Measurements from ENCODE around the gene ANO3. TPM values are rescaled to one million over a fixed set of nuclear protein-coding genes. Genes with fewer than 3 reads are reported as not detected.
"Not testable (repeated sequence)": the region's sequence is repeated elsewhere in the genome, so short reads cannot be mapped to it uniquely, and the experiment has no call there.

ANO3 gene
- polyA plus RNA-seq, 4 donors: 0.33 to 4.0 (median 2.8) TPM

DNA sequence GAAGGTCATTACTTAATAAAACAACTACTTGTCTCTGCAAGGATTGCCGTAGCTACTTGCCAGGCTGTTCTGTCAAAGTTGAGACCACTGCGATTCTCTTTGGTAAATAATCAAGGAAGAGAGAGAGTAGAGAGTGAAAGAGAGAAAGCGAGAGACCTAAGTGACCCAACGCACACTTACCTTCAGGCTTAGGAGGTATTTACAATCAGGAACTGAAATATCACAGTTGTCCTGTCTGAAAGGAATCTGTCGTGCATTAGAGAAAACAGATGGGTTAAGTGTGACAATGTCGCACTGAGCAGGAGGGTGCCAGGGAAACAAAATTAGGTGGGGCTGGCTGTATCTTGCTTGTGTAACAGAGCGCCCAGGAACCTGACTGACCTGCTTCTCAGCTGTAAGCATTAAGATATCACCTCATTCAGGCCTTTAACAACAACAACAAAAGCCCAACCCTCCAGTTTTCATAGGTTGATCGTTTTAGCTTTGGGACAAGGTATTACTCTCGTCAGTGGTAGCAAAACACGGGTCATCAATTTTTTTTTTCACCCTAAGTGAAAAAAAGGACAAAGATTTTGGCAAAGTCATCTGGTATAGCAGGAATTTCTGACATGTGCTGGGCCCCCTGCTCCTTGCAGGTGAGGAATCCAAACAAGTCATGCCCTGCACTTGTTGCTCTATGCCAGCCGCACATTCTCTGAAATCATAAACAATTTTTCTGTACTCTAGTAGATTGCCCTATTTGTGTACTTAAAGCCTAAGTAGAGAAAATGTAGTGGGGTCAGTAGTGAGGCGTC, 240.1 kb downstream of the ANO3 start, which contains the start of gene MUC15:
MUC15 (minus strand) TSS at position 403 of the 794 bp plus-strand sequence. CDS start 5,169 bp downstream, outside the sequence.
- no peak for DNase-seq (ENCODE audit: low read depth in 4 of 4, low spot score in 3 of 4)

DNA sequence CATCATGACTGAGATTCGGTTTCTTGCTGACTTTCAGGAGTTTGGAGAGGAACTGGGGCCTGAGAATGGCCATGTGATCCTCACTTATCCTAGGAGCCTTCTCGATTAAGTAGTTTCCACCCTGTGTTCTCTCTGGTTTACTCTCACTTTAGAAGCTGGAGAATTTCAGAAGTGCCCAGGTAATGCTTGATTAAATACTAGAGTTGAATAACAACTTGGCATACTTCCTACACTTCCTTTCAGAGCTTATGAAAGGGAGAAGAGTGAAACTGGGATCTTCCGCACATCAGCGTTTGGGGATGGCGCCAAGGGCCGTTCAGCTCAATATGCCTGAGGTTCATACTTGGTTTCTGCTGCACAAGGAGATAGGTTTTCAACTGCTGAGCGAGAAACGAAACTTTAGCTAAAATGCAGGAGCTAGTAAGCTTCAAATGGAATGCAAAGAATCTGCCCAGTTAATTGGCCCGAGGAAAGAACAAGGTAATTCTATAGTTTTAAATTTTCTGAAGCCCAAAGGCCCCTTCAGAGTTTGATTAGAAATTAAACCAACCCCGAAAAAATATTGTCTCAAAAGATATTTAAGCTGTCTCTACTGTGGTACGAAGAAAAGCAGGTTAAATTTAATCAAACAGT, 241.0 kb downstream of the ANO3 start:
- no peak for DNase-seq (ENCODE audit: low read depth in 4 of 4, low spot score in 3 of 4)

DNA sequence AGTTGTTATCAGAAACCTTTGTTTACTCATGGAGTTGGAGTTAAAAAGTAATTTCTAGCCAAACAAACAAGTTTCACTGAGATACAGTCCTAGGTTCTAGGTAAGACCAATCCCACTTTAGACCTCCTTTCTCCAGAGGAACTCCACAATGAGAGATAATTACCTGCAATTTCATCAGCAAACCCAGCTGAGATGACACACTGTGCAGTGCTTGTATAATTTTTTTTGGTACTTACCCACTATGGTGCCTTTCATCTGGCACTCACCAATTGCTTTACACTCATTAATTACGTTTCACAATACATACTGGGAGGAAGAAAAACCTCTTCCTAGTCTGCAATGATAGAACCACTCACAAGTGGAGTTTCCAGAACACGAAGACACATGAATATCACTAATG, 242.0 kb downstream of the ANO3 start:
- DNase-seq (ENCODE audit: low read depth in 4 of 4, low spot score in 3 of 4): no peak

DNA sequence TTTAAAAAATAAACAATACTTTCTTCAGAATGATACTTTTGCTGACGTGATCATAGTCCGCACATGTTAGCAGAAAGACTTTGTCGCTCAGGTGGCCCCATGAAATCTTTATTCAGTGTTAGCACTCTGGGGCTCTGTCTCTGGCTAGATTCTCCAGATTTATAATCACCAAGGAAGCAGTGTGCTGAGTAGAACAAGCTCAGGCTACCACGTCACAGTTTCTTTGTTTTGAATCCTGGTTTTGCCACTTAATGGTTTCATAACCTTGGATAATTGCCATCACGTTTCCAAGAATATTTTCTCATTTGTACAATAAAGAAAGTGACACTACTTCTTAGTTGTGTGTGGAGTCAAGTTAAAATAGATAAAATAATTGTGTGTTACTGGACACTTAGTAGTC, 244.0 kb downstream of the ANO3 start:
- DNase-seq (ENCODE audit: low read depth in 4 of 4, low spot score in 3 of 4): no peak

DNA sequence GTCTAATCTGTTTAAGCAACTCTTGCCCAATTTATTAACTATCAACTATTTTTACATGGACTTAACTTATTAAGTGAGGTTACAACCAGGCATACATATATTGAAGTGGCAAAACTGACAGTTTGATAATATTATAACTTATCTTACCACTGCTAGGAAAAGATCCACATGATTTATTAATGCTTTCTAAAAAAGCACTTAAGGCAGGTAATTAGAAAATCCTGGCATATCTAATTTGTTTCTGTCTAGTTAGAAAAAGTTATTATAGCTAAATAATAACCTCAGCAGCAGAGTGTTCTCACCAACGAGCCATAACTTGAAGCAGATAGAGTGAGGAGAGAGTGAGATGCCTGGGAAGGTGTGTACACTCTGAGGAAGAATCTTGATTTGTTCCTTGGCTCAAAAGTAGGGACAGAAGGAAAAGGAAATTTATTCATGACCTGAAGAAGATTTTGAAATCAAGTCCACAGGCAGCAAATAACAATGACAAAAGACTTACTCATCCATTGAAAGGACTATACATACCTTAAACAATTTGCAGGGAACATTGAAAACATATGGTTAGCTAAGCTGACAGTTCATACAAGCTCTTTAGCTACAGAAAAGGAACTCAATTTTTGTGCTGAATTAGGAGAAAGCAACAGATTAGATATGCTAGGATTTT, 247.2 kb downstream of the ANO3 start:
- DNase-seq (ENCODE audit: low read depth in 4 of 4, low spot score in 3 of 4): no peak

DNA sequence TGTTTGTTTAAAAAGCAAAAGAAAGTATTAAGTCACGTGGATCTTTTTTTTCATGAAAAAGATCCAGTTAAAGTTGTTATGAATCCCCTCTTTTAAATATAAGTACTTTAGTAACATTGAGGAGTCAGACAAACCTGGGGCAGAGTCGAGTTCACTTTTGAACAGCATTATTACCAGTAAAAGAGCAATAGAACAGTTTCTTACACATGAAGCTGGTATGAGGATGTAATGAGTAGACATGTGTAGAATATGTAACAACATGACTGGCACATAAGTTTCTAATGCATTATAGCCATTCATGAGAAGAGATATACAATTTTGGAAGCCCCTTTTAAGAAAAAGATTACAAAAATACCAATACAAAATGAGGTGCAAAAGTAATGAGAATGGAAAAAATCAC, 247.8 kb downstream of the ANO3 start:
- no peak for DNase-seq (ENCODE audit: low read depth in 4 of 4, low spot score in 3 of 4)

DNA sequence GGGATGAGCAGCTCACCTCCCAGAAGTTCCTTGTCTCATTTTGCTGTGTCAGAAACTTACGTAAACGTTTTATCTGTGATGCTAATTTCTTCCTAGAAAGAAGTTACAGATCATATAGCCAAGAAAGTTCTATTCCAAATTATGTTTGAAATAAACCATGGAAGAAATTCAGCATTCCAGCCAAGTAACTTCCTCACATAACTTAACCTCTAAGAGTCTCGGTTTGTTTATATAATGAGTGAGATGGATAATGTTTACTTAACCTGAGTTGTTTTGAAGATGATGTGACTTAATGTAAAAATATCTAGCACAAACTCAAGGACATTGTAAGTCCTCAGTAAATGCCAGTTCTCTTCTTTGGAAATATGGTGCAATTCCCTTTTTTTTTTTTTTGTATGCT, 249.0 kb downstream of the ANO3 start:
- DNase-seq (ENCODE audit: low read depth in 4 of 4, low spot score in 3 of 4): no peak

DNA sequence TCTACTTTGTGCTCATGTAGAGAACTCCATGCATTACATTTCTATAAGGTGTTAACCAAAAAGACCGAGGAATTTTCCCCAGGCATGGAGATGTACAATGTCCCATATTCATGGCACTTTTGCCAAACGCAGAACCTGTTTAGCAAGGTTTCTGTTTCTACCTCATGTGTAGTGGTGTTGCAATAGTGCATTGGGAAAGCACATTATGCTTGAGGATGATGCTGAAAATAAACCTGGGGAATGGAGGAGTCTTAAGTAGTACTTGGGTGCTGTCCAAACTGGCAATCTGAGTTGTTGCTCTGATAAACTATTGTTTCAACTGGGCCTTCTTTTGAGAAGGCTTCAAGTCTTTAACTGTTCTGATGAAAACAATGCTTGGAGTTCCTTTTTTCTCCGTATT, 251.6 kb downstream of the ANO3 start:
- no peak for DNase-seq (ENCODE audit: low read depth in 4 of 4, low spot score in 3 of 4)

DNA sequence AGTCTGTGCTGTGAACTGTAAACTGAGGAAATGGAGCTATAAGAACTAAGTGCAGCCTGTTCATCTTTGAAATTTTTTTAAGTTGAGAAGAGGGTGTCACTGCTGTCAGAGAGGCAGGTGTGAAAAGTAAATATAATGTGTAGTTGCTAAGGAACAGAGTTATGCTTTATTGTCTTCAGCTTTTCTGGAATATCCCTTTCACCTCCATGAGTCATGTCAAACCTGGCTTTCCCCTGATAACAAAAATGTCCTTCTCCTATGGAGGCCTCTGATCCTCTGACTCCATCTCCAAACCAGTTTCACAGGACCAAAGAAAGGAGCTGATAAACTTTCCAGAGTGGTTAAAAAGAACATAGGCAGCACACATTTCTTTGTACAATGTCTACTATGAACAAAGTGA, 252.9 kb downstream of the ANO3 start:
- no peak for DNase-seq (ENCODE audit: low read depth in 4 of 4, low spot score in 3 of 4)

DNA sequence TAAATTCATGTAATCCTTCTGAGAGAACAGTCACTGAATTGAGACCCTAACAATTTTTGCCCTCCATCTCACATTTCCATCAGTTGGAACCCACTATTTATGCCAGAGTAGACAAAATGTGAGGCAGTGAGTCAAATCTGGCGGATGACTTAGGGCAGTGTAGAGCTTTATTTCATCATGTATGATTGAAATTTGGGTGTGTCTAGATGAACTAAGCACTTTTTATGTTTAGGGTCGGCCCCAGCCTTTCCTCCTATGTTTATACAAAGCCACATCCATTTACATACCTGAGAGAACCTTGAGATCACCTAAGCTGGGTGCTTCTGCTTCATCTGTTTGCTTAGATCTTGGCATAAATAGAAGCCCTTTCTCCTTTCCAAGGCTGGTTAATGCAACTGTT, 255.1 kb downstream of the ANO3 start:
- no peak for DNase-seq (ENCODE audit: low read depth in 4 of 4, low spot score in 3 of 4)

DNA sequence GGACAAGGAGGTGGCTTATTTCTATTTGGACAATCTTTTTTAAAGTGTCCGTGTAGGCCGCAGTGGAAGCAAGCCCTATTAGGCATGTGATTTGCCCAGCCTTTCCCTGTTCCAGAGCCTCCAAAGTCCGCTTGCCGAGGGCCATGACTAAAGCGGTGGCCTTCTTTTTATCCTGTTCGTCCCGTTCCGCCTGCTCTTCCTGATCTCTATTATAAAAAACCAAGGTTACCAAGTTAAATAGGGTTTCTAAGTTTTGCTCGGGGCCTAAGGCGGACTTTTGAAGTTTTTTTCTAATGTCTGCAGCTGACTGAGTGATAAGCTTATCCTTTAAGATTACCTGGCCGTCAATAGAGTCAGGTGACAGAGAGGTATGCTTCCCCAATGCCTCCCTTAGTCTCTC, 261.8 kb downstream of the ANO3 start:
- no peak for DNase-seq (ENCODE audit: low read depth in 4 of 4, low spot score in 3 of 4)

DNA sequence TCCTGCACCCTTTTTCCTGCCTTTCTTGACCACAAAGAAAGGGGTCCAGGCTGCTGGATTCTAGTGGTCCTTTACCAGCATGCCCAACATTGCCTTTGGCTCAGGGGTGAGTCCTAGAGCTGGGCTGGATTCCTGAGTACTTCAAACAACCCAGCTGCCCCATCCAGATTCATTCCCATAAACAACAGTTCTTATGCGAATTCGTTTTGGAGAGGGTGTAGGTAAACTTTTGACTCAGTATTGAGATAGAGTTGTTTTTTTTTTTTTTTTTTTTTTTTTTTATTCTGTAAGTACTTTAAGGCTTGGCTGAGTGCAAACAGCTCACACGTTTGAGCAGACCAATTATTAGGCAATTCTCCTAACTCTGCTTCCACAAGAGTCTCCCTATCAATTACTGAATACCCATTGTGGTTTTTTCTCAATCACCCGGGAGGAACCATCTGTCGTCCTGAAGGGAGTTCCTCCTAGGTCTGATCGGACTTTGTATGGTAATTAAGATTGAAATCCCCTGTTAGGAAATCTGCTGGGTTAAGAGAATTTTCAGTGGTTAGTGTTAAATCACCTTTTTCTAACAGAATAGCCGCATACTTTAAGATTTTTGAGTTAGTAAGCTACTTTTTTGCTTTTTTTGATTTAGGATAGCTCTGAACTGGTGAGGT, 263.4 kb downstream of the ANO3 start:
- DNase-seq (ENCODE audit: low read depth in 4 of 4, low spot score in 3 of 4): not testable (repeated sequence)

DNA sequence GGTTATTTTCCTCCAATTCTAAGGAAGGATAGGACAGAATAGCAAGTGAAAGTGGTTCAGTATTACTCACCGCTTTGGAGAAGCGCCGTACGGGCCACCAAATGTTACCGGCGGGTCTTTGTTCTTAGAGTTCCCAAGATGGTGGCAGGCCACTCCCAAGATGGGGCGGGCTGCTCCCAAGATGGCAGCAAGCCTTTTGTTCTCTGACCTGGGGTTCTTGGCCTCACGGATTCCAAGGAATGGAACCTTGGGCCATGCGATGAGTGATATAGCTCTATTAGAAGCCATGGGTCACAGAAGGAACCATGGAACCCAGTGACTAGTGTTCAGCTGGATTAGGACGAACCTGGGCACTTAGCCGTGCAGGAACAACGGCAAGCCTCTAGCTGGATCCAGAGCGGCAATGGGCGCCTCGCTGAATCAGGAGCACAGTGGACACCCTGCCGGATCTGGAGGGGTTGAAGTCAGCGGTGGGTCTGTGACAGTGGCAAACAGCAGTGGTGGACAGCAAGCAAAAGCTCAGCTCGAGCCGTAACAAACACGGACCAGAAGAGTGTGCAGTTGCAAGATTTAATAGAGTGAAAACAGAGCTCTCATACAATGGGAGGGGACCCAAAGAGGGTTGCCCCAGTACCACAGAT, 265.2 kb downstream of the ANO3 start:
- not testable (repeated sequence) for DNase-seq (ENCODE audit: low read depth in 4 of 4, low spot score in 3 of 4)

DNA sequence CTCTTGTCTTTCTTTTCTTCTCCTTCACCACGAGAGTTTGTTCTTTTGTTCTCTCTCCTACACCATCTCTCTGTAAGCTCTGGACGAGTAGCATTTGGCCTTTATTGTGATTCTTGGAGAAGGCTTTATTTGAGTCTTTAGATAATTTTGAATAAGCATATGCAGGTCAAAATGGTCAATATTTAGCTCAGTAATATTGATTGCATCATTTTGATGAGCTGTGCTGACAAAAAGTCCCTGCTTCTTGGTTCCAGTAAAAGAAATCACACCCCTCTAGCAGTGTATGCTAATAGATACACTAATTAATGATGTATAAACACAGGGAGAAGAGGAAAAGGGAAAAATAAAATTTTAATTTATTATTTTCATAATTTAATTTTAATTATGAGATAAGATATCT, 266.0 kb downstream of the ANO3 start:
- no peak for DNase-seq (ENCODE audit: low read depth in 4 of 4, low spot score in 3 of 4)

DNA sequence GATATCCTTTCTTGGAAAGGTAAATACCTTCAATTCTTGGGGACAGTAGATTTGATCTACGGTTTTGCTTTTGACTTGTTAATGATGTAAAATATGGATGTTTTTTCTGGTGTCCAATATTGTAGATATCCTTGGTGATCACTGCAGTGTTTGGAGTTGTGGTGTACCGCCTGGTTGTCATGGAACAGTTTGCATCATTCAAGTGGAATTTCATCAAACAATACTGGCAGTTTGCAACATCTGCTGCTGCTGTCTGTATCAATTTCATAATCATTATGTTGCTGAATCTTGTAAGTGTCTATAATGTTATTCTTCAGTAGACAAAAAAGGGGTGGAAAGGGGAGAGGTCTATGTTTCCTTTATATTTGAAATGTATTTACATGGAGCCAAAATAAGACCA, 267.5 kb downstream of the ANO3 start:
- no peak for DNase-seq (ENCODE audit: low read depth in 4 of 4, low spot score in 3 of 4)

DNA sequence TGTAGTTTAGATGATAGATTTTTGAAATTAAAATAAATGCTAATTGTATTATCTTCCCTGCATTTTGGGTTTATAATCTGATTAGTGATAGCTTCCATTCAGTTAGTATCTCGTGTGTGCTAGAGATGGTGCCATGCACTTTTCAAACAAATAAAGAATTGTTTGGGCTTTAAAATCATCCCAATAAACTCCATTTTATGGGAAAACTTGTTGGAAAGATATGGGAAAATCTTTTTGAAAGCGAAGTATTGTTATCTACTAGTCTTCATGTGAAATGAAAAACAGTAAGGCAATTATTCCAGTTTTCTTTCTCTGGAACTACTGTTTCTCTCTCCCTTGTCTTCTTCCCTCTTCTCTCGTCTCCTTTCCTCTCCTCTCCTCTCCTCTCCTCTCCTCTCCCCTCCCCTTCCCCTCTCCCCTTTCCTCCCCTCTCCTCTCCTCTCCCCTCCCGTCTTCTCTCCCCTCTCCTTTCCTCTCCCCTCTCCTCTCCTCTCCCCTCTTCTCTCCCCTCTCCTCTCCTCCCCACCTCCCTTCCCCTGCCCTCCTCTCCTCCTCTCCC, 268.0 kb downstream of the ANO3 start:
- no peak for DNase-seq (ENCODE audit: low read depth in 4 of 4, low spot score in 3 of 4)

DNA sequence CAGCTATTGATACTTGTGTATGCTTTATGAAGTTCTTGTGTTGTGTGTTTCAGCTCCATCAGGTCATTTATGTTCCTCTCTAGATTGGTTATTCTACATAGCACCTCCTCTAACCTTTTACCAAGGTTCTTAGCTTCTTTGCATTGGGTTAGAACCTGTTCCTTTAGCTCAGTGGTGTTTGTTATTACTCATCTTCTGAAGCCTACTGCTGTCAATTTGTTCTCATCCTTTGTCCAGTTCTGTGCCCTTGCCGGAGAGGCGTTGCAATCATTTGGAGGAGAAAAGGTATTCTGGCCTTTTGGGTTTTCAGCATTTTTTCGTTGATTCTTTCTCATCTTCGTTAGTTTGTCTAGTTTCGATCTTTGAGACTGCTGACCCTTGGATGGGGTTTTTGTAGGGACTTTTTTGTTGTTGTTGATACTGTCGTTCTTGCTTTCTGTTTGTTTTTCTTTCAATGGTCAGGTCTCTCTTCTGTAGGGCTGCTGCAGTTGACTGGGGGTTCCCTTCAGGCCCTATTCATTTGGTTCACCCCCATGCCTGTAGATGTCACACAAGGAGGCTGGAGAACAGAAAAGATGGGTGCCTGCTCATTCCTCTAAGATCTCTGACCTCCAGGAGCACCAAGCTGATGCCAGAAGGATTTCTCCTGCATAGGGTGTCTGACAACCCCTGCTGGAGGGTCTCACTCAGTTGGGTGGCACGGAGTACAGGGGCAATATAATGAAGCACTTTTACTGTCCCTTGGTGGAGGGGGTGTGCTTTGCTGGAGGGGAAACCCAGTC, 276.0 kb downstream of the ANO3 start:
- DNase-seq (ENCODE audit: low read depth in 4 of 4, low spot score in 3 of 4): no peak

DNA sequence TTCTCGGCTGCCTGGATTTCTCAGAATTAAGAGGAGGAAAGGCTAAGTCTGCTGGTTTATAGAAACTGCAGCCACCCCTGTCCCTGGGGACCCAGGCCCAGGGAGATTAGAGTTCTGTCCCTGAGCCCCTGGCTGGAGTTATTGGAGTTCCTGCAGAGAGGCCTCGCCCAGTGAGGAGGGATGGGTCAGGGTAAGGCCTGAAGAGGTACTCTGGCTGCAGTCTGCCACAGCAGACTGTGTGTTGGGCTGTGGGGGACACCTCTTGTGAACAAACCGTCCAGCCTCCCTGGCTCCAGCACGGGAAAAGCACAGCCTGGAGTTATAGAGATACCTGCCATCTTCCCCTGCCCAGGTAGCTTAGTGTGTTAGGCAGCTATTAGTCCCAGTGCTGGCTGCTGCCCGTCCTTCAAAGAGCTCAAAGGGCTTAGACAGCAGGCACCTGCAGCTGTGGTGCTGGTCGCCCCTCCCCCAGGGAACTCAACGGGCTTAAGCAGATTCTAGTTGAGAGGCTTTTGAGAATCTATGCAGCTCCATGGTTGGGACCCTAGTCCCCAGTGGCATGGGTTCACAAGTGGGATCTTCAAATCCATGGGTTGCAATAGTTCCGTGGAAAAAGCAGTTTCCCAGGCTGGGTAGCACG, 276.7 kb downstream of the ANO3 start:
- DNase-seq (ENCODE audit: low read depth in 4 of 4, low spot score in 3 of 4): no peak

DNA sequence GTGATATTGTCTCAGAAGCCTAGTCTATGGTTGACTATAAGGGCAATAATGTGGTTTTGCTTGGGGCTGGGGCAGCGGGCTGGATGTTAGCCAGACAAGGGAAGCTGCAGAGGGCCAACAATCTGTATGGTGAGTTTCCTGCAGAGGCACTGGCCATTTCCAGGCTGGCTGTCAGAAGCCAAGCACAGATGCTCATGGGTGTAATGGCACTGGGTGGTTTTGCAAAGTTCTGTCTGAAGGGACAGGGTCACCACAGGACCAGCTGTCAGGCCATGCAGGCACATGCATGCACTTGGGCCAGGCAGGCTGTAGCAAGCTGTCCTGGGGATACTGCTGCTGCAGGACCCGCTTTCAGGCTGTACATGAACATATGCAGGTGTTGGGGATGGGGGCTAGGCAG, 281.8 kb downstream of the ANO3 start:
- no peak for DNase-seq (ENCODE audit: low read depth in 4 of 4, low spot score in 3 of 4)
